Kidney glomerular epithelial cell (primary cell): ENCODE data around the gene PDPK1.
A peak's percentile ranks its signal among the peaks of the same experiment; 100 is the strongest.
"Not testable (repeated sequence)": the region's sequence is repeated elsewhere in the genome, so short reads cannot be mapped to it uniquely, and the experiment has no call there.

Experiments used
- DNase-seq: peaks from one replicate; lab custom pipeline; 2025; lab: John Stamatoyannopoulos, UW

PDPK1 gene

DNA sequence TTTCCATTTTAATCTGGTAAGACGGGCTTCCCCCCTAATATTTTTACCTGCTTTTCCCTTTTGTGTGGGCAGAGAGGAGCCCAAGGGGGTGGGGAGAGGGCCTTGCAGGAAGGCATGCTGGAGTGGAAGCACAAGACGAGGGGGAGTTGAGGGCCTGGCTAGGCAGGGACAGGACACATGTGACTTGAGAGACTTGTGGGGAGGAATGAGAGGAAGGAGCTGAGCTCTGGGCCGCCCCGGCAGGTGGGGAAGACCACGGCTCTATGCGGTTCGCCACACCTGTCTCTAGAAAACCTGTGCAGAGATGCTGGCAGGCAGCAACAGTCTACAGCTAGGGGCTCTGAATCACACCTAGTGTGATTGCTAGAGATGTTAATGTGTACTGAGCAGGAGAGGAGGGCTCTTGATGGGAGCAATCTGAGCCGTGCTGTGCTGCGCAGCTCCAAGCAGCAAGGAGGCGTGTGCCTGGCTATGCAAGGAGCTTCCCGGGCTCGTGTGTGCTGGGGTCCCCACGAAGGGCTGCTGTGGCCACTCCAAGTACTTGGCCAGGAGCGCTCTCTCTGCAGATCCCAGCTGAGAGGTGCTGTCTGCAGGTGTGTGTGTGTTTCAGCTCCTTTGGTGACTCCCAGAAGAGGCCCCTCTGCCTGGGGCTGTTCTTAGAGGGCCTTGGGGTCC, 50.2 kb downstream of the PDPK1 start:
- DNase-seq: no peak

- DNase-seq: no peak
These were observed 53.8 kb downstream of the PDPK1 start for GRCh38 chr16:2591476-2592240.

GRCh38 chr16:2592786-2593185, 55.0 kb downstream of the PDPK1 start:
- no peak for DNase-seq

DNA sequence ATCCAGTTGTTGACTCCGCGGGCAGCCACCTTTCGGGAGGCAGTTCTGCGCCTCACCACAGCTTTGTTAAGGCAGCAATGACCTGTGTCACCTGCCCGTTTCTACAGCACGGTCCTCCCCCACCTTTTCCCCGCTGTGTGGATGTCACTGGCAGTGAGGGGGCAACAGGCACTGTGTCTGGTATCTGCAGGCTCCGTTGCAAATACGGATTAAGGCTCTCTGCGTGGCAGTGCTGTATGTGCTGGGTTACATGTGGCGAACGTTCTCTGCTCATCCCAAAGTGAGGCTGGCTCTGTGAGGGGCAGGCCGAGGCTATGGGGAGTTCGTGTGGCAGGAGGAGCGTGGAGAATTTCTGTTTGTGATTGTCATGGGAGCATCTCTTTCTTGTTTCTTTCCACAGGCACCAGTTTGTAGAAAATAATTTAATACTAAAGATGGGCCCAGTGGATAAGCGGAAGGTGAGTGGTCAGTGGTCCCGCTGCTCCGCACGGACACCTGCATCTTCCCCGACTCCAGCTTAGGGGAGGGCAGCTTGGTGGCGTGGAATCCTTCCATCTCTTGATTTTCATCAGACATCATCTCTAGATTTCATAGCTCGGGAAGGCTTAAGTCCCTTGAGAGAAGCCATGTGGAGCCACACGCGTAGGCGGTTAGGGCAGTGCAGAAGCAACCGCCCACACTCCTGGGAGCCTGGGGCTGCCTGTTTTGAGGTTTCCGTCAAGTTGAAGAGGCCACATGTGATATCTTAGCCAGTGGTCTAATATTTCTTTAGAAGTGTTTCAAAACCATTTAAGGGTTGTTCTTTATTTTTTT, 57.8 kb downstream of the PDPK1 start:
- DNase-seq: no peak

DNA sequence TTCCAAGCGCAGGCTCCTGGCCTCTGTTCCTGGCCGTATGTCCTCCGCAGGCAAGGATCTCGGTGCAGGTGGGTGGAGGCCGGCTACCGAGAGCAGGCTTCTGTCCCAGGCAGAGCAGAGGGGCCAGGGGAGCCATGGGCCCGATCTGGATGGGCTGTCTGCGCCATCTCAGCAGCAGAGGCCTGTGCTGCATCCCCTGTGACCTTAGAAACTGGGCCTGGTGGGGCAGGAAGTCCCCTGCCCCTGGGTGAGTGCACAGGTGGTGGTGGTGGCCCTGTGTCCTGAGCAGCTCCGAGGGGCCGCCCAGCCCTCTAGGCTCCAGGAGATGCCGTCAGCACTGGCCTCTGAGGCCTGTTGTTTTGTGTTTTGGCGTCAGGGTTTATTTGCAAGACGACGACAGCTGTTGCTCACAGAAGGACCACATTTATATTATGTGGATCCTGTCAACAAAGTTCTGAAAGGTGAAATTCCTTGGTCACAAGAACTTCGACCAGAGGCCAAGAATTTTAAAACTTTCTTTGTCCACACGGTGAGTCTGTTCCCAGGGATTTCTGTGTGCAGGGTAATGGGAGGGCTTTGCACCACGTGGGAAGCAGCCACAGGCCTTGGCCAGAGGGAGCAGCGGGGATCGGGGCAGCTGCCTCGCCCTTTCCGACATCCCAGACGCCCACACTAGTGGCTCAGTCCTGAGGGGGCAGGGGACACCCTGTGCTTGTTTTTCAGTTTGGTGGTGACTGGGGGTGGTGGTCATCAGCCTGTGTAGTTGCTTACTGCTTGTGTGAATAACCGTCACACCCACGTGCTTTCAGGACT, 59.1 kb downstream of the PDPK1 start:
- no peak for DNase-seq

- no peak for DNase-seq
These were observed 59.7 kb downstream of the PDPK1 start for GRCh38 chr16:2597560-2597902.

GRCh38 chr16:2598133-2598641, 60.4 kb downstream of the PDPK1 start:
- DNase-seq: no peak

DNA sequence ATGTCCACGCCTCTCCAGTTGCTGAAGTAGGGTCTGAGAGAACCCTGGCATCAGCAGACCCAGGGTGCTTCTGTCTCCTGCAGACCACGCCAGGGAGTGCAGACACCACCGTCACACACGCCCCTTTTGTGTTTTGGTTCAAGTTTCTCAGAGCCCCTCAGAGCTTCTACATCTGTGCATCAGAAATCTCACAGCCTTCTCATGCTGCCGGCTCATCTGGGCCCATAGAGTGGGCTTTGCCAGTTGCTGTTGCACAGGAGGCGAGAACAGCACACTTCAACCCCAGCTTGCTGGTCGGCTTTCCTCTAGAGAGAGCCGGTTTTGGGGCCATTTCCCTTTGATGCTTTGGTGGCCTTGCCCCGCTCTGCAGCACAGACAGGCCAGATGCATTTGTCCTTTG, 60.9 kb downstream of the PDPK1 start:
- no peak for DNase-seq

DNA sequence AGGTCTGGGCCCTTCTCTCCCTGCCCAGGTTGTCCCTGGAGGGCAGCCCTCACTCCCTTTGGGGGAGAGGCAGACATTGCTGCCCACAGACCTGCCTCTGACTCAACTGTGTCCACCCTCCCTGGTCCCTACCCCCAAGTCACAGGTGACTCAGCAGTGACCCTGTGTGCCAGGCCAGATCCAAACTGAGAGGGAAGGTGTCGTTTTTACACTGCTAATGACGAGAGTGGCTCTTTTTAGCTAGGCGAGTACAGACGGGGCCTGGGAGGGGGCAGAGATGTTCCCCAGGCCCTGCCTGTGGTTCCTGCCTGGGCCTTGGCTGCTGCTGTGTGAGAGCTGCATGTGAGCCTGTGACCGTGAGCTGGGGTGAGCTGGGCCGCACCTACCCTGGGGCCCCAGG, 61.3 kb downstream of the PDPK1 start:
- not testable (repeated sequence) for DNase-seq

DNA sequence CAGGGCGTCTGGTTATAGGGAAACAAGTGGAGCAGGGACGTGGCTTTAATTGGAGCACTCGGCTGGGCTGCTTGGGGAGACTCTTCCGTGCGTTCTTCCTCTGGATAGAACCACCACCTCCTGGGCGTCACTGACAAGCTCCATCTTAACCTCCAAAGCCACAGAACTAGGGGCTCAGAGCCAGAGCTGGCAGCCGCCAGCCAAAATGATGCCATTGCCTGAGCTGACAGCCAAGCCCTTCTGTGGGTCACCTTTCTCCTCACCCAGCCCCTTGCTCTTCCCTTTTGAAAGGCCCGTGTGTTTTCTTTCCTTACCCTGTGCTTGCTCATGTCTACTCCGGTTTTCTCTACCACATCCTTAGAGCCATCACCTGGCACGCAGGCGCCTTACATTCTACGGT, 62.0 kb downstream of the PDPK1 start:
- not testable (repeated sequence) for DNase-seq

- DNase-seq: not testable (repeated sequence)
These were observed 63.6 kb downstream of the PDPK1 start for GRCh38 chr16:2601301-2602025.

DNA sequence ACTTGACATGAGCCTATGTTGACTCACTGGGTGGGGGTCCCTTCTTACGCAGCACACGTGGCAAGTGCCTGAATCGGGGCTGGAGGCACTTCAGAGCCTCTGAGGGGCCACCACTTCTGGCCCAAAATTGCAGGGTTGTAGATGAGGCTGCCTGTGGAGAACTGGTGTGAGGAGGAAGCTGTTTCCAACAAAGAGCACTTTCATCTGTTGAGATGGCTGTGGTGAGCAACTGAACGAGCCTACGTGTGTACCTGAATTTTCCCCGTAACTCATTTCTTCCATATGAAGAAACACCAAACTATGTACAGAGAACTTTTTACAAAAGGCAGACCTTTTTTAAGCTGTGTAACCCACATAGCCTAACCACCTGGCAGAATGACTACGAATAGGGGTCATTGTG, 64.4 kb downstream of the PDPK1 start:
- DNase-seq: not testable (repeated sequence)

GRCh38 chr16:2603165-2604015, 65.6 kb downstream of the PDPK1 start:
- DNase-seq: peak; percentile 94

DNA sequence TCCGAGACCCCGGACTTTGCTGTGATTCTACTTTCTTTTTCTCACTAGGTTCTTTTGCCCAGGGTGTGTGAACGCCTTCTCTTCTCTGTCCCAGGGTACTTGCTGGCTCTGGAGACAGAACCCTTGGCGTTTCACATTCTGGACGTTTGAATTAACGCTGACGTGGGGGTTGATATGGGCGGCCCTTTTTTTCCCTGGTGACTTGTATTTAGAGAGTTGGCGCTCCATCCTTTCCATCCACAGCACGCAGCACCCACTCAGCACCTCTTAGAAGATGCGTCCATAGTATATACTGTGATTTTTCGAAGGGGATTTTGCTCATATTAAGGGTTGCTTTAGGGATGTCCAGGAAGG, 66.2 kb downstream of the PDPK1 start:
- peak; percentile 2 for DNase-seq

DNA sequence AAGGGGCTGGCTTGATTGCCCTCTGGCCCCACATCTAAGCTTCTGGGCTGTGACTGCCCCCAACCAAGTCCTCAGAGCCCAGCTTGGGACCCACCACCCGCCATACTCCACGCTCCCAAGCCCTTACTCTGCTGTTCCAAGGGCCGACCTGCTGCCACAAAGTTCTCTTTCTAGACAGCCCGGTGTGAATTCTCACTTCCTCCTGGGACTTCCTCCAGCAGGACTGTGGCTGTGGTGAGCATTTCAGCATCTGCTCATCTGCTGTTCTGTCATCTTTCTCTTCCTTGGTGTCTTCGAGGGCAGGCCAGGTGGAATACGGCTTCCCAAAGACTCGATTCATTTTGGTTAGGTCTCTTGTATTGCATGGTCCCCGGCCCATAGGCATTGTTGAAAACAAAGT, 69.0 kb downstream of the PDPK1 start:
- not testable (repeated sequence) for DNase-seq

GRCh38 chr16:2609345-2609744, 71.5 kb downstream of the PDPK1 start:
- not testable (repeated sequence) for DNase-seq

DNA sequence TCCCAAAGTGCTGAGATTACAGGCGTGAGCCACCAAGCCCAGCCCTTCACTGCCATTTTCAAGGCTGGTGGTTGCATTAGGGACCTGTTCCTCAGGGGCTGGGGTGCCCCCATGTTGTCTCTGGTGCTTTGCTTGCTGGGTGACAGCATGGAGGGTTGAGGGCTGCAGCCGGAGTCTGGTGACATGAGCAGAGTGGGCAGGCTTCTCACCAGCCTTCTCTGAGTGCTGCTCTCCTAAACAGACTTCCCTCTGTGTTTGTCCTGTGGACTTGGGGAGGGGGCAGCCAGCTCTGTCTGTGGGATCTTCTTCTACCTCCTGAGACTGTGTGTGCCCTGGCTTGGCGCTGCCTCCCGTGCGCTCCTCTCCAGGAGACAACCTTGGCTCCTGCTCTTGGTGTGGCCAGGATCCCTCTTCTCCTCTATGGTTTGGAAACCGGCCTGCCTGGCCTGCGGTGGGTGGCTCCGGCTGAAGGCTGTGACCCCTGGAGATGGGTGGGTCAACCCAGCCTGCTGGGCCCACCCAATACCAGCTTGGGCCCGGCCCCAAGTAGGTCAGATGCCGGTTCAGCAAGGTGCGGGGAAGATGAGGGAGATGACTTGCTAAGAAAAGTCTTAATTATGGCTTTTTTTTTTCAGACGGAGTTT, 72.1 kb downstream of the PDPK1 start:
- DNase-seq: no peak

GRCh38 chr16:2610781-2611498, 73.1 kb downstream of the PDPK1 start:
- no peak for DNase-seq

DNA sequence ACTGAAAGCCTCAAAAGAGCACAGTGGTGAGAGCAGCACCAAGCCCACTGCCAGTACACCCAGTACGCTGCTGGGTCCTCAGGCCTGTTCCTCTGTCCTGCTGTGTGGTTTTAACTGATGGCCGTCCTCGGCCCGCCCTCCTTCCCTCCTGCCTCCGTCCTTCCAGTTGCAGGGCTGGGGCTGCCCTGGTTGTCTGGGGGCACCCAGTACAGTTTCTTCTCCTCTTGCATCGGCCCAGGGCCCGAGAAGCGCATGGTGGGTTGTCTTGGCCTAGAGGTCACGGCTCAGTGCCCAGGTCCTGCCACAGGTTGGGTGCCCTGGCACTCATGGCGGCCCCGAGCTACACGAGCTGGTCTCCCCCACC, 73.7 kb downstream of the PDPK1 start:
- no peak for DNase-seq
